Activated naive CD4-positive, alpha-beta T cell treated with anti-CD3 and anti-CD28 coated beads for 36 hours (primary cell): ENCODE results near the gene RASGEF1C. TPM values are rescaled to one million over a fixed set of nuclear protein-coding genes. Genes with fewer than 3 reads are reported as not detected.

Source experiments
- CTCF ChIA-PET: fragments of 350-600 bp; sonication (Branson Sonifier 250); formaldehyde crosslinking; loops from one replicate; lab custom pipeline; 2021; ENCODE audit warnings: antibody characterized with exemption; lab: Charles Lee
- DNase-seq: peaks from one replicate; pipeline ENCODE4 v3.0.0-alpha.2; 2020
- H3K27ac Mint-ChIP-seq: one replicate; pipeline ENCODE4 v1.8.0; 2021; ENCODE audit warnings: mild to moderate bottlenecking, mixed read lengths
- H3K27me3 Mint-ChIP-seq: one replicate; pipeline ENCODE4 v1.8.0; 2021; ENCODE audit warnings: low read depth, mixed read lengths
- H3K36me3 Mint-ChIP-seq: one replicate; pipeline ENCODE4 v1.8.0; 2021; ENCODE audit warnings: low read depth, mixed read lengths
- H3K4me1 Mint-ChIP-seq: one replicate; pipeline ENCODE4 v1.8.0; 2021; ENCODE audit warnings: low read depth, mixed read lengths
- H3K4me3 Mint-ChIP-seq: one replicate; pipeline ENCODE4 v1.8.0; 2021; ENCODE audit warnings: mild to moderate bottlenecking, moderate library complexity, mixed read lengths
- H3K9me3 Mint-ChIP-seq: one replicate; pipeline ENCODE4 v1.8.0; 2021; ENCODE audit warnings: mixed read lengths
- intact Hi-C: fragments of 100-400 bp; cut with micrococcal nuclease; formaldehyde crosslinking; loops from one replicate; pipeline ENCODE4 v1.15.1; 2023
- total RNA-seq, 2 experiments: library from RNA; stranded (reverse); gene quantifications; one replicate each; pipeline ENCODE4 v1.2.3, GENCODE V29; 2021

RASGEF1C gene
- total RNA-seq, 2 experiments from 2014 or later: not detected

- H3K36me3 Mint-ChIP-seq: peaks cover 3% of the 10 kb centered on the region
- H3K9me3 Mint-ChIP-seq: peaks cover 4% of the 10 kb centered on the region
- peaks cover 3% of the 10 kb centered on the region for H3K27me3 Mint-ChIP-seq
- no peak for DNase-seq
- peaks cover 23% of the 10 kb centered on the region for H3K4me1 Mint-ChIP-seq
- no peak overlapping the region for H3K27ac Mint-ChIP-seq
- H3K4me3 Mint-ChIP-seq: peak overlapping the region; percentile 75
- CTCF ChIA-PET: interaction anchor here (1.2 to 2.1 kb wide), 2 partner anchors 11 to 22 kb away, joined by 3 to 8 read pairs; no protein-coding TSS in a partner anchor
- intact Hi-C loops: loop anchor here (2.0 to 10.0 kb wide), 6 partner anchors 21 to 925 kb away; partner anchors contain the start of genes CANX, RUFY1 and TBC1D9B
These were observed 139.3 kb downstream of the RASGEF1C start for GRCh38 chr5:180069589-180070247.

GRCh38 chr5:180068519-180069090 lies 140.4 kb downstream of the RASGEF1C start:
- Mint-ChIP-seq H3K27me3 (peaks cover 3% of the 10 kb centered on the region), H3K36me3 (peaks cover 3% of the 10 kb centered on the region), H3K4me1 (peaks cover 23% of the 10 kb centered on the region), H3K27ac (no peak overlapping the region), H3K9me3 (peaks cover 4% of the 10 kb centered on the region), H3K4me3 (no peak overlapping the region)
- DNase-seq: no peak
- CTCF ChIA-PET: interaction anchor here (0.6 kb wide), 1 partner anchor 22 kb away, joined by 3 read pairs; no protein-coding TSS in a partner anchor
- intact Hi-C loops: no loop called here

GRCh38 chr5:180067986-180068385 lies 141.0 kb downstream of the RASGEF1C start:
- peaks cover 3% of the 10 kb centered on the region for H3K36me3 Mint-ChIP-seq
- DNase-seq: no peak
- no peak overlapping the region for H3K4me3 Mint-ChIP-seq
- H3K27ac Mint-ChIP-seq: no peak overlapping the region
- H3K4me1 Mint-ChIP-seq: peaks cover 23% of the 10 kb centered on the region
- CTCF ChIA-PET: no interaction called here
- H3K9me3 Mint-ChIP-seq: peaks cover 4% of the 10 kb centered on the region
- peaks cover 3% of the 10 kb centered on the region for H3K27me3 Mint-ChIP-seq
- intact Hi-C loops: no loop called here

- Mint-ChIP-seq H3K9me3 (no peaks in the 10 kb centered on the region), H3K27ac (no peak overlapping the region), H3K36me3 (no peaks in the 10 kb centered on the region), H3K4me1 (no peaks in the 10 kb centered on the region), H3K27me3 (no peaks in the 10 kb centered on the region), H3K4me3 (no peak overlapping the region)
- intact Hi-C loops: no loop called here
- CTCF ChIA-PET: no interaction called here
- DNase-seq: no peak
These were observed 148.8 kb downstream of the RASGEF1C start for GRCh38 chr5:180060192-180060591.

GRCh38 chr5:180059326-180059725 lies 149.7 kb downstream of the RASGEF1C start:
- H3K9me3 Mint-ChIP-seq: no peaks in the 10 kb centered on the region
- no peaks in the 10 kb centered on the region for H3K4me1 Mint-ChIP-seq
- no peak overlapping the region for H3K4me3 Mint-ChIP-seq
- no peaks in the 10 kb centered on the region for H3K36me3 Mint-ChIP-seq
- CTCF ChIA-PET: no interaction called here
- no peak for DNase-seq
- no peaks in the 10 kb centered on the region for H3K27me3 Mint-ChIP-seq
- intact Hi-C loops: no loop called here
- H3K27ac Mint-ChIP-seq: no peak overlapping the region

- H3K4me1 Mint-ChIP-seq: peaks cover 10% of the 10 kb centered on the region
- H3K27ac Mint-ChIP-seq: no peak overlapping the region
- CTCF ChIA-PET: no interaction called here
- no peaks in the 10 kb centered on the region for H3K36me3 Mint-ChIP-seq
- no peaks in the 10 kb centered on the region for H3K27me3 Mint-ChIP-seq
- DNase-seq: no peak
- H3K9me3 Mint-ChIP-seq: no peaks in the 10 kb centered on the region
- no peak overlapping the region for H3K4me3 Mint-ChIP-seq
- intact Hi-C loops: no loop called here
These were observed 152.9 kb downstream of the RASGEF1C start for GRCh38 chr5:180056153-180056552.

- CTCF ChIA-PET: no interaction called here
- H3K27ac Mint-ChIP-seq: no peak overlapping the region
These were observed 154.8 kb downstream of the RASGEF1C start for GRCh38 chr5:180054226-180054625.

GRCh38 chr5:180053061-180053602 lies 155.9 kb downstream of the RASGEF1C start:
- H3K4me1 Mint-ChIP-seq: peaks cover 14% of the 10 kb centered on the region
- intact Hi-C loops: no loop called here

More at GRCh38 chr5:180054226-180054625, 154.8 kb downstream of the RASGEF1C start:
- intact Hi-C loops: no loop called here
- Mint-ChIP-seq H3K27me3 (no peaks in the 10 kb centered on the region), H3K4me3 (no peak overlapping the region), H3K4me1 (peaks cover 14% of the 10 kb centered on the region), H3K36me3 (no peaks in the 10 kb centered on the region), H3K9me3 (no peaks in the 10 kb centered on the region)
- no peak for DNase-seq

GRCh38 chr5:180052211-180052818 lies 156.7 kb downstream of the RASGEF1C start:
- peaks cover 14% of the 10 kb centered on the region for H3K4me1 Mint-ChIP-seq
- CTCF ChIA-PET: no interaction called here
- no peak overlapping the region for H3K4me3 Mint-ChIP-seq
- intact Hi-C loops: no loop called here
- H3K36me3 Mint-ChIP-seq: no peaks in the 10 kb centered on the region
- no peak for DNase-seq
- no peaks in the 10 kb centered on the region for H3K9me3 Mint-ChIP-seq
- no peaks in the 10 kb centered on the region for H3K27me3 Mint-ChIP-seq
- no peak overlapping the region for H3K27ac Mint-ChIP-seq

More at GRCh38 chr5:180053061-180053602, 155.9 kb downstream of the RASGEF1C start:
- no peaks in the 10 kb centered on the region for H3K36me3 Mint-ChIP-seq
- DNase-seq: no peak
- no peak overlapping the region for H3K27ac Mint-ChIP-seq
- H3K9me3 Mint-ChIP-seq: no peaks in the 10 kb centered on the region
- H3K27me3 Mint-ChIP-seq: no peaks in the 10 kb centered on the region
- CTCF ChIA-PET: interaction anchor here (0.8 kb wide), 1 partner anchor 42 kb away, joined by 7 read pairs; no protein-coding TSS in a partner anchor
- H3K4me3 Mint-ChIP-seq: no peak overlapping the region

Other genes with a start within 250 kb of the RASGEF1C start
- 10 to 100 TPM; 10.3 to 11.9 TPM for gene RNF130, start 137.5 kb downstream of the RASGEF1C start, total RNA-seq
- gene MAPK9, start 82.9 kb upstream of the RASGEF1C start, total RNA-seq: 10 to 100 TPM; 30.8 to 34.4 TPM
- under 1 TPM; 0.22 to 0.33 TPM for gene GFPT2, start 144.1 kb upstream of the RASGEF1C start, total RNA-seq